K562 (cell line): Measurements from ENCODE around the gene MACROD2. TPM values are rescaled to one million over a fixed set of nuclear protein-coding genes. Genes with fewer than 3 reads are reported as not detected.

Experiments used
- ATAC-seq: fragments of 200-7000 bp; cut with Tn5 transposase; 3 replicates; pipeline ENCODE4 v1.9.1; 2020; ENCODE audit warnings: moderate library complexity
- BruUV-seq: library from RNA; stranded (reverse); fragments of 400-500 nt; replicated peaks from 2 replicates; lab custom pipeline; 2021; lab: Mats Ljungman, UMichigan
- CTCF ChIA-PET: fragments of 300-600 bp; formaldehyde crosslinking; extraction: SDS; loops from one replicate; lab custom pipeline; 2021; ENCODE audit warnings: low intra/inter-chr PET ratio; lab: Yijun Ruan, JAX
- POLR2A ChIA-PET: fragments of 300-600, 350-650 bp; sonication (Branson Sonifier 250); formaldehyde crosslinking; extraction: SDS; loops from one replicate; lab custom pipeline; 2021; ENCODE audit warnings: antibody characterized with exemption, inconsistent platforms; lab: Yijun Ruan, JAX
- DNase-seq, 4 experiments: peaks; one replicate each; pipeline versions ENCODE4 v3.0.0 to v3.0.0-alpha.2; 2011 to 2018; ENCODE audit warnings: low spot score in 3 of 4, mixed read lengths in 3 of 4; ENCODE audit errors: extremely low read depth in 1 of 4
- FAIRE-seq: peaks from 2 replicates; lab custom pipeline; 2011; peaks lifted over from hg19 to GRCh38; lab: Jason Lieb, UNC
- H2AFZ ChIP-seq: 2 replicates; pipeline ENCODE4 v1.6.0; 2011; ENCODE audit warnings: low read depth, low read length, control low read depth, inconsistent platforms
- H3K27ac ChIP-seq: fragments of 200-600 bp; 3 replicates; pipeline ENCODE4 v1.8.0; 2011; ENCODE audit warnings: low read depth, mild to moderate bottlenecking, control low read depth, inconsistent platforms, low read length, moderate library complexity, mixed read lengths; ENCODE audit errors: extremely low read depth
- H3K27me3 ChIP-seq, 2 experiments: fragments of 300-600 bp in 1 of 2; 2 replicates in 1 of 2; 3 replicates in 1 of 2; pipeline versions ENCODE4 v1.6.0 to v1.8.0; 2011; ENCODE audit warnings: inconsistent platforms in 2 of 2, low read length in 2 of 2, mild to moderate bottlenecking in 1 of 2, mixed read lengths in 1 of 2, moderate library complexity in 1 of 2; ENCODE audit not compliant: control insufficient read depth in 2 of 2, insufficient read depth in 2 of 2
- H3K36me3 ChIP-seq: fragments of 300-600 bp; 3 replicates; pipeline ENCODE4 v1.8.0; 2011; ENCODE audit warnings: mild to moderate bottlenecking, low read length, inconsistent platforms; ENCODE audit not compliant: control insufficient read depth, insufficient read depth
- H3K4me1 ChIP-seq, 2 experiments: fragments of 200-600 bp in 1 of 2; replicated peaks in 1 of 2; 2 replicates in 1 of 2; 3 replicates in 1 of 2; pipeline versions ENCODE4 v1.5.1 to v1.8.0; 2011; ENCODE audit warnings: inconsistent platforms in 2 of 2, low read length in 2 of 2, mild to moderate bottlenecking in 1 of 2, mixed read lengths in 1 of 2, moderate library complexity in 1 of 2; ENCODE audit not compliant: control insufficient read depth in 2 of 2, insufficient read depth in 2 of 2
- H3K4me2 ChIP-seq: 2 replicates; pipeline ENCODE4 v1.6.1; 2011; ENCODE audit warnings: low read length, control low read depth, inconsistent platforms, mixed read lengths; ENCODE audit not compliant: insufficient read depth
- H3K4me3 ChIP-seq: fragments of 200-600 bp; sonication (generic), shearing (Covaris generic); 2 replicates; pipeline ENCODE4 v1.5.1; 2016; ENCODE audit warnings: control low read depth, inconsistent platforms
- H3K79me2 ChIP-seq: fragments of 200-600 bp; 3 replicates; pipeline ENCODE4 v1.8.0; 2011; ENCODE audit warnings: low read length, inconsistent platforms; ENCODE audit not compliant: control insufficient read depth, insufficient read depth
- H3K9ac ChIP-seq, 2 experiments: 2 replicates each; pipeline versions ENCODE4 v1.6.0 to v1.6.1; 2011; ENCODE audit warnings: low read depth in 2 of 2, low read length in 2 of 2, control low read depth in 1 of 2, inconsistent platforms in 1 of 2, mild to moderate bottlenecking in 1 of 2, mixed read lengths in 1 of 2; ENCODE audit not compliant: insufficient read depth in 1 of 2
- H3K9me1 ChIP-seq: one replicate; pipeline ENCODE4 v1.6.0; 2011; ENCODE audit warnings: inconsistent platforms, mild to moderate bottlenecking, low read length, moderate library complexity; ENCODE audit not compliant: control insufficient read depth, insufficient read depth
- H3K9me3 ChIP-seq: replicated peaks from 2 replicates; pipeline ENCODE4 v1.5.1; 2011; ENCODE audit warnings: low read depth, low read length, inconsistent platforms; ENCODE audit not compliant: control insufficient read depth, insufficient read depth
- H4K20me1 ChIP-seq: replicated peaks from 2 replicates; pipeline ENCODE4 v1.6.1; 2011; ENCODE audit warnings: low read length, inconsistent platforms, mixed read lengths; ENCODE audit not compliant: control insufficient read depth, insufficient read depth
- ARNT ChIP-seq, 2 experiments: fragments of 450-650 bp; IDR thresholded peaks; 2 replicates each; pipeline ENCODE4 v1.6.1; 2016; ENCODE audit warnings: mild to moderate bottlenecking in 1 of 2
- ATF6 ChIP-seq: sonication (generic); formaldehyde crosslinking; IDR thresholded peaks from 2 replicates; pipeline ENCODE4 v1.4.0; 2020; ENCODE audit warnings: mild to moderate bottlenecking, missing genetic modification reagents
- BCL6 ChIP-seq: fragments of 250-450 bp; sonication (Bioruptor Pico); IDR thresholded peaks from 2 replicates; pipeline ENCODE4 v1.4.0; 2020
- CBX1 ChIP-seq: sonication (generic); IDR thresholded peaks from 2 replicates; pipeline ENCODE4 v1.6.1; 2016; ENCODE audit warnings: antibody characterized with exemption, low read depth, mild to moderate bottlenecking
- CCAR2 ChIP-seq: fragments of 200-400 bp; formaldehyde crosslinking; IDR thresholded peaks from 2 replicates; pipeline ENCODE4 v1.6.1; 2017; ENCODE audit warnings: mild to moderate bottlenecking, low read depth, low read length
- CHAMP1 ChIP-seq: fragments of 450-650 bp; IDR thresholded peaks from 2 replicates; pipeline ENCODE4 v1.6.1; 2016; ENCODE audit warnings: mild to moderate bottlenecking
- E2F3 ChIP-seq: fragments of 250-450 bp; sonication (Bioruptor Pico); IDR thresholded peaks from 2 replicates; pipeline ENCODE4 v1.4.0; 2020; ENCODE audit warnings: mild to moderate bottlenecking
- HSF4 ChIP-seq: fragments of 250-450 bp; sonication (Bioruptor Pico); IDR thresholded peaks from 2 replicates; pipeline ENCODE4 v2.1.2; 2022; ENCODE audit warnings: mild to moderate bottlenecking, moderate library complexity, borderline replicate concordance
- L3MBTL2 ChIP-seq: fragments of 450-650 bp; IDR thresholded peaks from 2 replicates; pipeline ENCODE4 v1.6.1; 2016; ENCODE audit warnings: mild to moderate bottlenecking, moderate library complexity
- MED1 ChIP-seq: sonication (generic); formaldehyde crosslinking; IDR thresholded peaks from 2 replicates; pipeline ENCODE4 v1.8.1; 2023; ENCODE audit warnings: missing genetic modification reagents, borderline replicate concordance
- MEIS2 ChIP-seq: fragments of 450-650 bp; IDR thresholded peaks from 2 replicates; pipeline ENCODE4 v1.6.1; 2014; ENCODE audit warnings: mild to moderate bottlenecking; ENCODE audit not compliant: partially characterized antibody
- NR4A1 ChIP-seq, 2 experiments: fragments of 250-450 bp in 1 of 2; fragments of 450-650 bp in 1 of 2; sonication (Bioruptor Pico) in 1 of 2; IDR thresholded peaks; 2 replicates each; pipeline versions ENCODE4 v1.4.0 to v1.6.1; 2016 to 2020; ENCODE audit warnings: mild to moderate bottlenecking in 2 of 2, missing compliant biosample characterization in 1 of 2, missing genetic modification characterization in 1 of 2, moderate library complexity in 1 of 2
- PCBP1 ChIP-seq: fragments of 200-400 bp; formaldehyde crosslinking; IDR thresholded peaks from 2 replicates; pipeline ENCODE4 v1.6.1; 2018; ENCODE audit warnings: mild to moderate bottlenecking, low read depth, low read length; ENCODE audit not compliant: poor library complexity, severe bottlenecking
- SP2 ChIP-seq: IDR thresholded peaks from 2 replicates; pipeline ENCODE4 v1.6.1; 2011; ENCODE audit warnings: mild to moderate bottlenecking, low read depth, low read length, moderate library complexity; ENCODE audit not compliant: poor library complexity, severe bottlenecking; ENCODE audit errors: extremely low read depth
- TBL1XR1 ChIP-seq, 2 experiments: IDR thresholded peaks; 2 replicates each; pipeline ENCODE4 v1.6.1; 2012; ENCODE audit warnings: improper control_type of control experiment in 2 of 2, low read length in 2 of 2, mild to moderate bottlenecking in 1 of 2
- ZNF324 ChIP-seq: fragments of 250-450 bp; sonication (Bioruptor Pico); IDR thresholded peaks from 2 replicates; pipeline ENCODE4 v1.4.0; 2020; ENCODE audit warnings: mild to moderate bottlenecking
- ZNF696 ChIP-seq: fragments of 250-450 bp; sonication (Bioruptor Pico); conservative IDR thresholded peaks from 2 replicates; pipeline ENCODE4 v1.4.0; 2020; ENCODE audit warnings: mild to moderate bottlenecking, moderate library complexity
- WGBS: fragments of 100-300 bp; shearing (Covaris generic); methylation state at CpG from one replicate; pipeline ENCODE4 v1.1.6; 2016; ENCODE audit warnings: low coverage, mixed read lengths; ENCODE audit not compliant: insufficient coverage; ENCODE audit errors: missing lambda C conversion rate; 5-methylcytosine and 5-hydroxymethylcytosine counted together
- in situ Hi-C: fragments of 300-500 bp; cut with MboI; formaldehyde crosslinking; loops from 4 replicates; pipeline ENCODE4 v1.15.0; 2018; ENCODE audit warnings: inconsistent platforms, mixed read lengths
- intact Hi-C: fragments of 100-400 bp; cut with micrococcal nuclease; formaldehyde crosslinking; loops from 2 replicates; pipeline ENCODE4 v1.14.2; 2022
- polyA plus RNA-seq, 8 experiments: library from polyadenylated mRNA; depleted of rRNA in 4 of 8; stranded (reverse) in 5 of 8; unstranded in 3 of 8; fragments of >200 nt; fragmentation: Nextera tagmentation in 2 of 8; fragmentation: Illumina TruSeq in 1 of 8; extraction: Ambion mirVana in 2 of 8; extraction: Trizol in 1 of 8; gene quantifications; 2 replicates each; pipeline versions ENCODE4 v1.2.1 to v1.2.3, GENCODE V29; 2011 to 2014; ENCODE audit warnings: inconsistent platforms in 1 of 8, missing spikeins in 1 of 8
- total RNA-seq, 7 experiments: library from RNA; depleted of rRNA in 6 of 7; stranded (reverse); fragments of >200 nt in 6 of 7; fragmentation: Illumina TruSeq in 2 of 7; extraction: Trizol in 2 of 7; gene quantifications; 2 replicates each; pipeline versions ENCODE4 v1.2.1 to v1.2.3, GENCODE V29; 2011 to 2021; ENCODE audit warnings: low replicate concordance in 1 of 7

MACROD2 gene
- total and polyA plus RNA-seq, 9 of the 15 experiments (the other 6 are each of a cell fraction or from before 2014, with no cell fraction given): not detected

GRCh38 chr20:14093652-14094051, 98.3 kb downstream of the MACROD2 start:
- H3K4me3 ChIP-seq: no peak overlapping the region
- TF ChIP-seq MED1 (no peak), ATF6 (no peak), MEIS2 (no peak), BCL6 (CRISPR knock-in tag) (no peak), CCAR2 (no peak), ARNT (IDR thresholded peaks at IDR 0.05) (no peak), NR4A1 (CRISPR knock-in tag; IDR thresholded peaks at IDR 0.05) (no peak), NR4A1 (tag; IDR thresholded peaks at IDR 0.05) (no peak), SP2 (no peak), E2F3 (no peak), TBL1XR1 (IDR thresholded peaks at IDR 0.05; ENCODE audit: low read length in 2 of 2) (no peak), HSF4 (CRISPR knock-in tag) (no peak), PCBP1 (no peak), ZNF696 (CRISPR knock-in tag) (no peak), ZNF324 (no peak), CHAMP1 (no peak), CBX1 (no peak), L3MBTL2 (no peak)
- TF ChIP-seq, all 486 proteins: peak for 0
- Histone ChIP-seq H3K27ac (no peak overlapping the region), H2AFZ (no peak overlapping the region), H3K9me1 (no peaks in the 10 kb centered on the region), H3K36me3 (no peaks in the 10 kb centered on the region), H3K4me1 (no peaks in the 10 kb centered on the region), H3K4me2 (no peak overlapping the region), H3K27me3 (no peaks in the 10 kb centered on the region), H3K79me2 (no peaks in the 10 kb centered on the region), H3K9me3 (no peaks in the 10 kb centered on the region), H3K9ac (no peak overlapping the region), H4K20me1 (no peaks in the 10 kb centered on the region)
- no TSS peak for BruUV-seq
- DNase-seq (no peak), FAIRE-seq (no peak), ATAC-seq (no peak)
- CTCF ChIA-PET: no interaction called here
- intact Hi-C loops (no loop called here), in situ Hi-C loops (no loop called here)
- WGBS: 0% methylated on average over 1 of the region's 1 CpG
- POLR2A ChIA-PET: no interaction called here
